Central memory CD4-positive, alpha-beta T cell (primary cell): Measurements from ENCODE around the gene DYRK2.
"Not testable (repeated sequence)": the region's sequence is repeated elsewhere in the genome, so short reads cannot be mapped to it uniquely, and the experiment has no call there.

Experiments used
- DNase-seq: peaks from one replicate; pipeline ENCODE4 v3.0.0; 2022

DYRK2 gene

GRCh38 chr12:67672507-67672906 lies 24.0 kb downstream of the DYRK2 start:
- not testable (repeated sequence) for DNase-seq

- DNase-seq = not testable (repeated sequence)
These were observed 25.0 kb downstream of the DYRK2 start for GRCh38 chr12:67673509-67673908.

- DNase-seq = no peak
These were observed 25.9 kb downstream of the DYRK2 start for GRCh38 chr12:67674417-67674816.

- DNase-seq = no peak
These were observed 28.1 kb downstream of the DYRK2 start for GRCh38 chr12:67676624-67677023.

- DNase-seq = no peak
These were observed 28.6 kb downstream of the DYRK2 start for GRCh38 chr12:67677166-67677565.

- no peak for DNase-seq
These were observed 32.7 kb downstream of the DYRK2 start for GRCh38 chr12:67681105-67681778.

GRCh38 chr12:67681941-67682620 lies 33.5 kb downstream of the DYRK2 start:
- DNase-seq = no peak

- no peak for DNase-seq
These were observed 40.8 kb downstream of the DYRK2 start for GRCh38 chr12:67689385-67689784.

- no peak for DNase-seq
These were observed 42.1 kb downstream of the DYRK2 start for GRCh38 chr12:67690656-67691055.

GRCh38 chr12:67691220-67691619 lies 42.7 kb downstream of the DYRK2 start:
- no peak for DNase-seq

- DNase-seq = no peak
These were observed 43.6 kb downstream of the DYRK2 start for GRCh38 chr12:67692135-67692534.

- no peak for DNase-seq
These were observed 44.4 kb downstream of the DYRK2 start for GRCh38 chr12:67692966-67693365.

- no peak for DNase-seq
These were observed 45.3 kb downstream of the DYRK2 start for GRCh38 chr12:67693894-67694293.

- no peak for DNase-seq
These were observed 45.9 kb downstream of the DYRK2 start for GRCh38 chr12:67694306-67694900.

- DNase-seq = no peak
These were observed 47.4 kb downstream of the DYRK2 start for GRCh38 chr12:67695974-67696373.

GRCh38 chr12:67697443-67697842 lies 48.9 kb downstream of the DYRK2 start:
- peak; percentile 72 for DNase-seq

- no peak for DNase-seq
These were observed 49.4 kb downstream of the DYRK2 start for GRCh38 chr12:67697967-67698366.

- DNase-seq = peak; percentile 43
These were observed 50.4 kb downstream of the DYRK2 start for GRCh38 chr12:67698672-67699581.

- no peak for DNase-seq
These were observed 52.6 kb downstream of the DYRK2 start for GRCh38 chr12:67701121-67701520.

GRCh38 chr12:67702136-67702535 lies 53.6 kb downstream of the DYRK2 start:
- no peak for DNase-seq

- DNase-seq = no peak
These were observed 55.5 kb downstream of the DYRK2 start for GRCh38 chr12:67704071-67704470.

GRCh38 chr12:67705394-67706370 lies 57.1 kb downstream of the DYRK2 start:
- DNase-seq = no peak
